Type B pancreatic cell (in vitro differentiated cells): ENCODE data around the gene ZNF728. TPM values are rescaled to one million over a fixed set of nuclear protein-coding genes. Genes with fewer than 3 reads are reported as not detected.

Source experiments
- total RNA-seq: library from RNA; stranded (reverse); gene quantifications from 2 replicates; pipeline ENCODE4 v1.2.1, GENCODE V29; 2021; ENCODE audit warnings: low replicate concordance

ZNF728 gene
- total RNA-seq, 1 donor from 2014 or later: not detected

Other genes starting within 250 kb of the ZNF728 start
- not detected in 2 replicates for gene ZNF99, start 219.0 kb downstream of the ZNF728 start, total RNA-seq
- not detected in 2 replicates for gene ZNF723, start 170.9 kb downstream of the ZNF728 start, total RNA-seq
- gene ZNF730, start 113.8 kb upstream of the ZNF728 start, total RNA-seq: 2.6 and 12.9 TPM in 2 replicates
- gene ZNF724, start 247.2 kb upstream of the ZNF728 start, total RNA-seq: 9.0 and 19.9 TPM in 2 replicates